ENCODE results near the gene DCDC2. TPM values are rescaled to one million over a fixed set of nuclear protein-coding genes. Genes with fewer than 3 reads are reported as not detected.

The DCDC2 gene
- total and polyA plus RNA-seq, 4 donors: 0.51 to 13.0 (median 2.0) TPM

DNA sequence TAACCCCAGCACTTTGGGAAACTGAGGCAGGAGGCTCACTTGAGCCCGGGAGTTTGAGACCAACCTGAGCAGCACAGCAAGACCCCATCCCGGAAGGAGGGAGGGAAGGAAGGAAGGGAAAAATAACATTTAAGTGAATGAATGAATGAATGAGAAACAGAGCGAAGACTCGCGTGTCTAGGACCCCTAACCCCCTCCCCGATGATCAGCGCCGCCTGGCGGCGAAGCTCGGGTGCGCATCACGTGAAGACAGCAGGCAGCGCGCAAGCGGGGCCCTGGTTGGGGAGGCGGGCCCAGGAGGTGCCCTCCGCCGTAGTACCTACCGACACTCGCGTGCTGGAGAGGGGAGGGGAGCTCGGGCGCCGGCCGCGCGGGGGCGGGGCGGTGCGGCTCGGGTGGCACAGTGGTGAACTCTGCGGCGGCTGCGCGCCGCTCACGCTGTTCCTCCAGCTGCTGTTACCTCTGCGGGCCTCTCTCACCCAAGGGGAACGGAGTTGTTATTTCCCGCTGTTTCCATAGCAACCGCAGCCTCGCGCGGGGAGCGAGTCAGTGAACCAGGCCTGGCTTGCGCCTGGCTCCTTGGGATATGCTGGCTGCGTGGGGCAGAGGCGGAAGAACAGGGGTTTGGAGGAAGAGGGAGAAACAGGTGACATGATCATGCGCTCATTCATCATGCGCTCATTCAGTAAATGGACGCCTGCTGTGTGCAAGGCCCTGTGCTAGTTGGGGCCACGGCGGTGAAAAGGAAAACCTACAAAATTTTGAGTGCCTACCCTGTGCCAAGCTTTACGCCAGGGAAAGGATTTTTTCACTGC, 2.0 kb upstream of the DCDC2 start:
- Histone ChIP-seq H3K4me1 (ENCODE audit: control insufficient read depth in 4 of 4, insufficient read depth in 4 of 4, low read length in 3 of 4) (peaks cover 6 to 18% (median 13%) of the 10 kb centered on the region in 4 donors), H3K9ac (ENCODE audit: low read depth in 1 of 2, low read length in 2 of 2) (no peak overlapping the region), H3K27ac (ENCODE audit: low read depth in 1 of 2, low read length in 2 of 2) (no peak overlapping the region), H3K4me3 (ENCODE audit: low read depth in 1 of 3, low read length in 3 of 3) (peak overlapping the region in 2 of 3 donors; percentile 13 to 46), H3K9me3 (ENCODE audit: control insufficient read depth in 4 of 4, low read length in 3 of 4) (no peaks in the 10 kb centered on the region), H3K36me3 (ENCODE audit: control insufficient read depth in 4 of 4, insufficient read depth in 3 of 4, low read depth in 1 of 4, low read length in 3 of 4) (no peaks in the 10 kb centered on the region), H3K27me3 (ENCODE audit: control insufficient read depth in 4 of 4, insufficient read depth in 4 of 4, low read length in 3 of 4) (no peaks in the 10 kb centered on the region)
- peak; percentile 70 for DNase-seq (ENCODE audit: low spot score)
- 13% methylated on average over 55 of the region's 55 CpGs for WGBS
- TF ChIP-seq, protein P1, sequence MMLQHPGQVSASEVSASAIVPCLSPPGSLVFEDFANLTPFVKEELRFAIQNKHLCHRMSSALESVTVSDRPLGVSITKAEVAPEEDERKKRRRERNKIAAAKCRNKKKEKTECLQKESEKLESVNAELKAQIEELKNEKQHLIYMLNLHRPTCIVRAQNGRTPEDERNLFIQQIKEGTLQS (IDR thresholded peaks at IDR 0.05): no peak
- peak; percentile 31 to 72 for TF ChIP-seq RAD21 (IDR thresholded peaks at IDR 0.05)
- TF ChIP-seq, protein P2, sequence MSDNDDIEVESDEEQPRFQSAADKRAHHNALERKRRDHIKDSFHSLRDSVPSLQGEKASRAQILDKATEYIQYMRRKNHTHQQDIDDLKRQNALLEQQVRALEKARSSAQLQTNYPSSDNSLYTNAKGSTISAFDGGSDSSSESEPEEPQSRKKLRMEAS (IDR thresholded peaks at IDR 0.05): no peak
- TF ChIP-seq, protein P3, sequence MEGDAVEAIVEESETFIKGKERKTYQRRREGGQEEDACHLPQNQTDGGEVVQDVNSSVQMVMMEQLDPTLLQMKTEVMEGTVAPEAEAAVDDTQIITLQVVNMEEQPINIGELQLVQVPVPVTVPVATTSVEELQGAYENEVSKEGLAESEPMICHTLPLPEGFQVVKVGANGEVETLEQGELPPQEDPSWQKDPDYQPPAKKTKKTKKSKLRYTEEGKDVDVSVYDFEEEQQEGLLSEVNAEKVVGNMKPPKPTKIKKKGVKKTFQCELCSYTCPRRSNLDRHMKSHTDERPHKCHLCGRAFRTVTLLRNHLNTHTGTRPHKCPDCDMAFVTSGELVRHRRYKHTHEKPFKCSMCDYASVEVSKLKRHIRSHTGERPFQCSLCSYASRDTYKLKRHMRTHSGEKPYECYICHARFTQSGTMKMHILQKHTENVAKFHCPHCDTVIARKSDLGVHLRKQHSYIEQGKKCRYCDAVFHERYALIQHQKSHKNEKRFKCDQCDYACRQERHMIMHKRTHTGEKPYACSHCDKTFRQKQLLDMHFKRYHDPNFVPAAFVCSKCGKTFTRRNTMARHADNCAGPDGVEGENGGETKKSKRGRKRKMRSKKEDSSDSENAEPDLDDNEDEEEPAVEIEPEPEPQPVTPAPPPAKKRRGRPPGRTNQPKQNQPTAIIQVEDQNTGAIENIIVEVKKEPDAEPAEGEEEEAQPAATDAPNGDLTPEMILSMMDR (IDR thresholded peaks at IDR 0.05; ENCODE audit: low read depth, low read length, missing input control): peak; percentile 51

DNA sequence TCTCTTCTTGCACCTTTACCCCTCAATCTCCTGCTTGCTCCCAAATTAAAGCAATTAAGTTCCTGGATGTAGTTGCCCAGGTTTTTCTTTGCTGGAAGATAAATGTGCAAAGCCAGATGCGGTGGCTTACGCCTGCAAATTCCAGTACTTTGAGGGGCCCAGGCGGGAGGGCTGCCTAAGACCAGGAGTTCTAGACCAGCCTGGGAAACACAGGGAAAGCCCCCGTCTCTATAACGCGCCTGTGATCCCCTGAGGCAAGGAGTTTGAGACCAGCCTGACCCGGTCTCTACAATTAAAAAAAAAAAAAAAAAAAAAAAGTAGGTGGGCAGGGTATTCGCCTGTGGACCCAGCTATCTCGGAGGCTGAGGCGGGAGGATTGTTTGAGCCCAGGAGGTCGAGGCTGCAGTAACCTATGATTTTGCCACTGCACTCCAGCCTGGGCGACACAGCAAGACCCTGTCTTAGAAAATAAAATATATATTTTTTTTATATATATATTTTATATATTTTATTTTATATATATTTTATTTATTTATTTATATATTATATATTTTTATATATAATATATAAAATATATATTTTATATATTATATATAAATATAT, 461 bp upstream of the DCDC2 start:
- Histone ChIP-seq H3K9ac (ENCODE audit: low read depth in 1 of 2, low read length in 2 of 2) (no peak overlapping the region), H3K4me3 (ENCODE audit: low read depth in 1 of 3, low read length in 3 of 3) (peak overlapping the region in 2 of 3 donors; percentile 28 to 57), H3K36me3 (ENCODE audit: control insufficient read depth in 4 of 4, insufficient read depth in 3 of 4, low read depth in 1 of 4, low read length in 3 of 4) (no peaks in the 10 kb centered on the region), H3K27me3 (ENCODE audit: control insufficient read depth in 4 of 4, insufficient read depth in 4 of 4, low read length in 3 of 4) (no peaks in the 10 kb centered on the region), H3K4me1 (ENCODE audit: control insufficient read depth in 4 of 4, insufficient read depth in 4 of 4, low read length in 3 of 4) (peaks cover 6 to 18% (median 13%) of the 10 kb centered on the region in 4 donors), H3K9me3 (ENCODE audit: control insufficient read depth in 4 of 4, low read length in 3 of 4) (no peaks in the 10 kb centered on the region), H3K27ac (ENCODE audit: low read depth in 1 of 2, low read length in 2 of 2) (no peak overlapping the region)
- DNase-seq (ENCODE audit: low spot score): no peak
- WGBS: 38% methylated on average over 12 of the region's 12 CpGs
- TF ChIP-seq, protein P4, sequence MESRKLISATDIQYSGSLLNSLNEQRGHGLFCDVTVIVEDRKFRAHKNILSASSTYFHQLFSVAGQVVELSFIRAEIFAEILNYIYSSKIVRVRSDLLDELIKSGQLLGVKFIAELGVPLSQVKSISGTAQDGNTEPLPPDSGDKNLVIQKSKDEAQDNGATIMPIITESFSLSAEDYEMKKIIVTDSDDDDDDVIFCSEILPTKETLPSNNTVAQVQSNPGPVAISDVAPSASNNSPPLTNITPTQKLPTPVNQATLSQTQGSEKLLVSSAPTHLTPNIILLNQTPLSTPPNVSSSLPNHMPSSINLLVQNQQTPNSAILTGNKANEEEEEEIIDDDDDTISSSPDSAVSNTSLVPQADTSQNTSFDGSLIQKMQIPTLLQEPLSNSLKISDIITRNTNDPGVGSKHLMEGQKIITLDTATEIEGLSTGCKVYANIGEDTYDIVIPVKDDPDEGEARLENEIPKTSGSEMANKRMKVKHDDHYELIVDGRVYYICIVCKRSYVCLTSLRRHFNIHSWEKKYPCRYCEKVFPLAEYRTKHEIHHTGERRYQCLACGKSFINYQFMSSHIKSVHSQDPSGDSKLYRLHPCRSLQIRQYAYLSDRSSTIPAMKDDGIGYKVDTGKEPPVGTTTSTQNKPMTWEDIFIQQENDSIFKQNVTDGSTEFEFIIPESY (IDR thresholded peaks at IDR 0.05): no peak
- TF ChIP-seq RXRA (IDR thresholded peaks at IDR 0.05): no peak
- no peak for TF ChIP-seq HNF4A (conservative IDR thresholded peaks at IDR 0.05)
- TF ChIP-seq, protein P1 (IDR thresholded peaks at IDR 0.05): no peak
- TF ChIP-seq, protein P5, sequence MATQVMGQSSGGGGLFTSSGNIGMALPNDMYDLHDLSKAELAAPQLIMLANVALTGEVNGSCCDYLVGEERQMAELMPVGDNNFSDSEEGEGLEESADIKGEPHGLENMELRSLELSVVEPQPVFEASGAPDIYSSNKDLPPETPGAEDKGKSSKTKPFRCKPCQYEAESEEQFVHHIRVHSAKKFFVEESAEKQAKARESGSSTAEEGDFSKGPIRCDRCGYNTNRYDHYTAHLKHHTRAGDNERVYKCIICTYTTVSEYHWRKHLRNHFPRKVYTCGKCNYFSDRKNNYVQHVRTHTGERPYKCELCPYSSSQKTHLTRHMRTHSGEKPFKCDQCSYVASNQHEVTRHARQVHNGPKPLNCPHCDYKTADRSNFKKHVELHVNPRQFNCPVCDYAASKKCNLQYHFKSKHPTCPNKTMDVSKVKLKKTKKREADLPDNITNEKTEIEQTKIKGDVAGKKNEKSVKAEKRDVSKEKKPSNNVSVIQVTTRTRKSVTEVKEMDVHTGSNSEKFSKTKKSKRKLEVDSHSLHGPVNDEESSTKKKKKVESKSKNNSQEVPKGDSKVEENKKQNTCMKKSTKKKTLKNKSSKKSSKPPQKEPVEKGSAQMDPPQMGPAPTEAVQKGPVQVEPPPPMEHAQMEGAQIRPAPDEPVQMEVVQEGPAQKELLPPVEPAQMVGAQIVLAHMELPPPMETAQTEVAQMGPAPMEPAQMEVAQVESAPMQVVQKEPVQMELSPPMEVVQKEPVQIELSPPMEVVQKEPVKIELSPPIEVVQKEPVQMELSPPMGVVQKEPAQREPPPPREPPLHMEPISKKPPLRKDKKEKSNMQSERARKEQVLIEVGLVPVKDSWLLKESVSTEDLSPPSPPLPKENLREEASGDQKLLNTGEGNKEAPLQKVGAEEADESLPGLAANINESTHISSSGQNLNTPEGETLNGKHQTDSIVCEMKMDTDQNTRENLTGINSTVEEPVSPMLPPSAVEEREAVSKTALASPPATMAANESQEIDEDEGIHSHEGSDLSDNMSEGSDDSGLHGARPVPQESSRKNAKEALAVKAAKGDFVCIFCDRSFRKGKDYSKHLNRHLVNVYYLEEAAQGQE (IDR thresholded peaks at IDR 0.05): no peak
- no peak for TF ChIP-seq YY1 (IDR thresholded peaks at IDR 0.05)
- no peak for TF ChIP-seq GABPA (IDR thresholded peaks at IDR 0.05 in 1 of 2, conservative IDR thresholded peaks at IDR 0.05 in 1 of 2)
- no peak for TF ChIP-seq RAD21 (IDR thresholded peaks at IDR 0.05)
- TF ChIP-seq JUND (IDR thresholded peaks at IDR 0.05): no peak
- no peak for TF ChIP-seq FOXA2 (IDR thresholded peaks at IDR 0.05)
- no peak for TF ChIP-seq TAF1 (conservative IDR thresholded peaks at IDR 0.05)

Data from liver (tissue), 9 donors.